ENCODE data around the gene WDR62. TPM values are rescaled to one million over a fixed set of nuclear protein-coding genes. Genes with fewer than 3 reads are reported as not detected.

Gene WDR62
- total and polyA plus RNA-seq, 12 donors, result 1.6 to 33.7 (median 12.9) TPM

DNA sequence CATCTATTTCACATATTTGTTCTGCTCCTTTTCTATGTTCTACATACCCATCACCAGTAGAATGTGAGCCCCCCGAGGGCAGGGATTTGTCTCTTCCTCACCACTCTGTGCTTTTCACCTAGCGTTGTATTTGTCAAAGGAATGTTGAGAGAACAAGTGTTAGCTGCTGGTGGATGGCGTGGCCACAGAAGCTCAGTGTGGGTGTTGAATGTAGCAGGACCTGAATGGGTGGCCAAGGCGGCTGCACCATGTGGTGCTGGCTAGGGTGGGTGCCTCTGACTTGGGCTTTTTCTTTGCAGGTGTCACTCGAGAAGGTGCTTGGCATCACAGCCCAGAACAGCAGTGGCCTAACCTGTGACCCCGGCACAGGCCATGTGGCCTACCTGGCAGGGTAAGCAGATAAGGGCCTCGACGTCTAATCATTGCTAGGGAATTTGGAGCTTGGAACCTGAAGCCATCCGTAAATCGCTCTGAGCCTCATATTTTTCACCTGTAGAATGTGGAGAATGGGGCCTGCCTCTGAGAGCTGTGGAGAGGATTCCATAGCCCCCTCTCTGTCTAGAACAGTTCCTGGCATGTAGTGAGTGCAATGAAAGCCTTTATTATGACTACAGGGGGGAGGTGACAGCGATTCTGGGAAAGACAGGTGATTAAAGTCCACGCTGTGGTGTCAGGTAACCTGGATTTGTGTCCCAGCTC lies 3.9 kb downstream of the WDR62 start:
- no peak overlapping the region for H3K27ac ChIP-seq
- TF ChIP-seq, protein P1, sequence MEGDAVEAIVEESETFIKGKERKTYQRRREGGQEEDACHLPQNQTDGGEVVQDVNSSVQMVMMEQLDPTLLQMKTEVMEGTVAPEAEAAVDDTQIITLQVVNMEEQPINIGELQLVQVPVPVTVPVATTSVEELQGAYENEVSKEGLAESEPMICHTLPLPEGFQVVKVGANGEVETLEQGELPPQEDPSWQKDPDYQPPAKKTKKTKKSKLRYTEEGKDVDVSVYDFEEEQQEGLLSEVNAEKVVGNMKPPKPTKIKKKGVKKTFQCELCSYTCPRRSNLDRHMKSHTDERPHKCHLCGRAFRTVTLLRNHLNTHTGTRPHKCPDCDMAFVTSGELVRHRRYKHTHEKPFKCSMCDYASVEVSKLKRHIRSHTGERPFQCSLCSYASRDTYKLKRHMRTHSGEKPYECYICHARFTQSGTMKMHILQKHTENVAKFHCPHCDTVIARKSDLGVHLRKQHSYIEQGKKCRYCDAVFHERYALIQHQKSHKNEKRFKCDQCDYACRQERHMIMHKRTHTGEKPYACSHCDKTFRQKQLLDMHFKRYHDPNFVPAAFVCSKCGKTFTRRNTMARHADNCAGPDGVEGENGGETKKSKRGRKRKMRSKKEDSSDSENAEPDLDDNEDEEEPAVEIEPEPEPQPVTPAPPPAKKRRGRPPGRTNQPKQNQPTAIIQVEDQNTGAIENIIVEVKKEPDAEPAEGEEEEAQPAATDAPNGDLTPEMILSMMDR (IDR thresholded peaks at IDR 0.05), result no peak
- ATAC-seq (no peak), DNase-seq (no peak)
- H3K4me3 ChIP-seq, result no peak overlapping the region
- no peaks in the 10 kb centered on the region for H3K27me3 ChIP-seq
- H3K4me1 ChIP-seq, result peaks cover 3 to 12% (median 8%) of the 10 kb centered on the region in 9 donors
- peaks cover 0 to 13% (median 0%) of the 10 kb centered on the region in 9 donors for H3K36me3 ChIP-seq
- 88 to 94% methylated on average over 12 of the region's 12 CpGs for WGBS, 2 donors
- H3K9me3 ChIP-seq, result no peaks in the 10 kb centered on the region
- intact Hi-C loops (cut with DNase I), result loop anchor here in 5 of 10 donors (5.0 to 10.0 kb wide), 4 partner anchors 39 to 114 kb away; partner anchors contain the start of genes OVOL3 (in 2 of the 5), POLR2I (in 2 of the 5) and TBCB (in 1 of the 5)

DNA sequence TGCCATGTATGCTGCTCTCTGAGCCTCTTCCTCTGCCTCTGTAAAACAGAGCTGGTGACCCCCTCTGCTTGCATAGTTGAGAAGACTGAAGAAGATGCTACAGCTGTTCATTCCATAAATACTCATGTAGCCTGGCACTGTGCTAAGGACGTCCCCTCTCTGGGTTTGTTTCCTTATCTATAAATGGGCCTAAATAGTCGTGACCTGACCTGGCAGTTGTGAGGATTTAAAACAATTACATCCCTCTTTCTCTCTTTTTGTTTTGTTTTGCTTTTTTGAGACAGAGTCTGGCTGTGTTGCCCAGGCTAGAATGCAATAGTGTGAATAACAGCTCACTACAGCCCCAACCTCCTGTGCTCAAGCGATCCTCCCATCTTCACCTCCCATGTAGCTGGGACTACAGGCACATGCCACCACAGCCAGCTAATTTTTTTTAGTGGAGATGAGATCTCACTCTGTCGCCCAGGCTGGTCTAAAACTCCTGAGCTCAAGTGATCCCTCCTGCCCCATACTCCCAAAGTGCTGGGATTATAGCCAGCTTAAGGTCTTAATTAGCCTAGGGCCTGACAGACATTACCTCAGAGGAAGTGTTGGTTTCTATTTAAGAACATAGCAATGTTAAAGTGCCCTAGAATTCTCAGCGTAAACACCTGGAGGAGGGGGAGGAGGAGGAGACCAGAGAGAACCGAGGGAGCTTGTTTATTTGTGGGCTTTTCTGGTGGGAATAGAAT lies 4.6 kb downstream of the WDR62 start:
- Histone ChIP-seq H3K36me3 (peaks cover 0 to 18% (median 0%) of the 10 kb centered on the region in 9 donors), H3K4me3 (no peak overlapping the region), H3K27ac (no peak overlapping the region), H3K4me1 (peaks cover 3 to 12% (median 8%) of the 10 kb centered on the region in 9 donors), H3K27me3 (no peaks in the 10 kb centered on the region), H3K9me3 (no peaks in the 10 kb centered on the region)
- TF ChIP-seq, protein P1 (IDR thresholded peaks at IDR 0.05), result no peak
- no peak for DNase-seq
- WGBS, 2 donors, result 79 to 82% methylated on average over 6 of the region's 6 CpGs
- intact Hi-C loops (cut with DNase I), result loop anchor here in 5 of 10 donors (5.0 to 10.0 kb wide), 4 partner anchors 38 to 113 kb away; partner anchors contain the start of genes OVOL3 (in 2 of the 5), POLR2I (in 2 of the 5) and TBCB (in 1 of the 5)
- ATAC-seq, result no peak

DNA sequence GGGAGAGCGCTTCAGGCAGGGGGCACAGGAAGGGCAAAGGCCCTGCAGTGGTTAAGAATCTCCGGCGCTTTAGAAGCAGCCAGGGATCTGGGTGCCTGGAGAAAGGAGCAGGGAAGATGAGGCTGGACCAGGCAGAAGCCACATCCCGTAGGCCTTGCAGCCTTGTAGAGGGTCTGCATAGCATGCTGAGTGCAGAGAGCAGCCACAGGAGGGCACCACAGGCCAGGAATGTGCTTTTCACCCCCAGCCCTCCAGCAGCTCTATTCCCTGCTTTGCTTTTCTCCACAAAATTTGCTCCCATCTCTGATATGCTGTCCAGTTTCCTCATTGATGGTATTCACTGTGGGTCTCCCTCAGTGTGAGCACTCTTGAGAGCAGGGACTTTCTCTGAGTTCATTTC lies 5.7 kb downstream of the WDR62 start:
- TF ChIP-seq, protein P1 (IDR thresholded peaks at IDR 0.05), result peak in 8 of 9 donors; percentile 38 to 70 (median 61)
- peak; percentile 45 to 89 (median 83) for ATAC-seq
- Histone ChIP-seq H3K27me3 (no peaks in the 10 kb centered on the region), H3K9me3 (no peaks in the 10 kb centered on the region), H3K27ac (no peak overlapping the region), H3K4me3 (no peak overlapping the region), H3K4me1 (peaks cover under 1 to 7% (median 3%) of the 10 kb centered on the region in 9 donors), H3K36me3 (peaks cover 0 to 18% (median 0%) of the 10 kb centered on the region in 9 donors)
- peak; percentile 16 to 54 for DNase-seq
- intact Hi-C loops (cut with DNase I), result loop anchor here in 9 of 10 donors (2.0 to 10.0 kb wide), 6 partner anchors 52 to 114 kb away; partner anchors contain the start of genes OVOL3 (in 3 of the 9), POLR2I (in 3 of the 9) and TBCB (in 1 of the 9)
- WGBS, 2 donors, result 76 to 81% methylated on average over 4 of the region's 4 CpGs

DNA sequence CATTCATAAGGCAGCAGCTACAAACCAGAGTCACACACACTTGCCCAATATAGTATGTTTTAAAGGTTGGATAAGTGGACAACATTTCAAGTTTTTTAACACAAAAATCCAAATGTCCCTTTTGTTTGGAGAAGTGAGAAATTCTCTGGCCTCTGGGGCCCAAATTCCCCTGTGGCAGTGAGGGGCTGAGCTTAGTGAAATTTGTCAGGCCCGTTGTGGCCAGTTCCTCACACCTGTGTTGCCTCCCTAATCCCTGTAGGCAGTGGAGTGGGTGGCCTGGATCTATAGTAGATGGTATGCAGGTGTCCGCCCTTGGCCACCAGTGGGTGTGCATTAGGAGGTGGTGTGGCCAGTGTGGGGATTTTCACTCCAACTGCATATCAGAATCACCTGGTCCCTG lies 6.7 kb downstream of the WDR62 start:
- no peaks in the 10 kb centered on the region for H3K9me3 ChIP-seq
- intact Hi-C loops (cut with DNase I), result loop anchor here in 9 of 10 donors (2.0 to 10.0 kb wide), 6 partner anchors 51 to 113 kb away; partner anchors contain the start of genes OVOL3 (in 3 of the 9), POLR2I (in 3 of the 9) and TBCB (in 1 of the 9)
- peaks cover 0 to 25% (median 0%) of the 10 kb centered on the region in 9 donors for H3K36me3 ChIP-seq
- no peaks in the 10 kb centered on the region for H3K4me1 ChIP-seq
- no peak overlapping the region for H3K4me3 ChIP-seq
- H3K27ac ChIP-seq, result no peak overlapping the region
- DNase-seq (no peak), ATAC-seq (no peak)
- H3K27me3 ChIP-seq, result no peaks in the 10 kb centered on the region
- 97 to 100% methylated on average over 2 of the region's 2 CpGs for WGBS, 2 donors
- TF ChIP-seq, protein P1 (IDR thresholded peaks at IDR 0.05), result no peak

All from heart right ventricle (tissue), 16 donors.